B cell (primary cell): ENCODE results near the gene MVB12B. TPM values are rescaled to one million over a fixed set of nuclear protein-coding genes. Genes with fewer than 3 reads are reported as not detected.

Source experiments
- ATAC-seq: fragments of 200-7000 bp; cut with Tn5 transposase; one replicate; pipeline ENCODE4 v1.10.0; 2021; ENCODE audit warnings: low read depth, mild to moderate bottlenecking, moderate number of reproducible peaks, moderate library complexity
- CTCF ChIA-PET: fragments of 350-600 bp; sonication (Branson Sonifier 250); formaldehyde crosslinking; loops from one replicate; lab custom pipeline; 2021; ENCODE audit warnings: antibody characterized with exemption, inconsistent platforms; lab: Charles Lee
- POLR2A ChIA-PET: fragments of 350-600 bp; sonication (Branson Sonifier 250); formaldehyde crosslinking; loops from one replicate; lab custom pipeline; 2021; ENCODE audit warnings: antibody characterized with exemption; lab: Charles Lee
- DNase-seq: peaks from one replicate; pipeline ENCODE4 v3.0.0; 2013
- H2AFZ ChIP-seq: 2 replicates; pipeline ENCODE4 v1.6.1; 2012; ENCODE audit warnings: mild to moderate bottlenecking, low read depth, low read length; ENCODE audit not compliant: insufficient read depth, poor library complexity, severe bottlenecking
- H3K27ac ChIP-seq, 2 donors: 1 replicate in 1 of 2; 2 replicates in 1 of 2; pipeline ENCODE4 v1.5.1; 2012 to 2013; ENCODE audit warnings: low read length in 2 of 2, mild to moderate bottlenecking in 2 of 2, moderate library complexity in 1 of 2
- H3K27me3 ChIP-seq, 4 experiments: fragments of 200-600 bp in 1 of 4; sonication (generic) in 1 of 4; replicated peaks in 1 of 4; 1 replicate in 2 of 4; 2 replicates in 2 of 4; pipeline versions ENCODE4 v1.6.1 to v1.7.0; 2013 to 2016; ENCODE audit warnings: low read length in 3 of 4, mild to moderate bottlenecking in 2 of 4, mixed read lengths in 1 of 4, moderate library complexity in 1 of 4; ENCODE audit not compliant: insufficient read depth in 4 of 4, control insufficient read depth in 3 of 4; ENCODE audit errors: control extremely low read depth in 1 of 4
- H3K36me3 ChIP-seq, 2 experiments: replicated peaks in 1 of 2; 1 replicate in 1 of 2; 2 replicates in 1 of 2; pipeline versions ENCODE4 v1.6.1 to v1.7.1; 2013; ENCODE audit warnings: low read length in 1 of 2; ENCODE audit not compliant: insufficient read depth in 2 of 2, control insufficient read depth in 1 of 2; ENCODE audit errors: control extremely low read depth in 1 of 2, extremely low read depth in 1 of 2
- H3K4me1 ChIP-seq, 2 donors: fragments of 200-600 bp in 1 of 2; sonication (generic) in 1 of 2; 1 replicate in 1 of 2; 2 replicates in 1 of 2; pipeline versions ENCODE4 v1.5.1 to v1.6.1; 2013 to 2017; ENCODE audit warnings: low read length in 2 of 2; ENCODE audit not compliant: control insufficient read depth in 2 of 2, insufficient read depth in 2 of 2
- H3K4me2 ChIP-seq: replicated peaks from 2 replicates; pipeline ENCODE3; 2012; ENCODE audit warnings: mild to moderate bottlenecking, low read depth, low read length; ENCODE audit not compliant: poor library complexity, severe bottlenecking
- H3K4me3 ChIP-seq, 5 experiments: fragments of 200-600 bp in 1 of 5; sonication (generic) in 1 of 5; 1 replicate in 3 of 5; 2 replicates in 2 of 5; pipeline versions ENCODE4 v1.5.1 to v1.7.0; 2011 to 2016; ENCODE audit warnings: low read length in 4 of 5, mild to moderate bottlenecking in 4 of 5, low read depth in 2 of 5, control low read depth in 1 of 5, moderate library complexity in 1 of 5; ENCODE audit not compliant: insufficient read depth in 1 of 5; ENCODE audit errors: control extremely low read depth in 1 of 5, extremely low read depth in 1 of 5
- H3K79me2 ChIP-seq: fragments of 200-600 bp; sonication (generic); one replicate; pipeline ENCODE4 v1.6.0; 2016; ENCODE audit warnings: low read length; ENCODE audit not compliant: control insufficient read depth, insufficient read depth
- H3K9ac ChIP-seq: fragments of 200-600 bp; sonication (generic); 2 replicates; pipeline ENCODE4 v1.6.1; 2017; ENCODE audit warnings: mild to moderate bottlenecking, low read length, moderate library complexity
- H3K9me3 ChIP-seq, 3 donors: one replicate each; pipeline versions ENCODE4 v1.6.1 to v1.7.1; 2013; ENCODE audit warnings: low read length in 2 of 3; ENCODE audit not compliant: control insufficient read depth in 2 of 3, insufficient read depth in 1 of 3; ENCODE audit errors: control extremely low read depth in 1 of 3
- H4K20me1 ChIP-seq: 2 replicates; pipeline ENCODE4 v1.6.0; 2012; ENCODE audit warnings: mild to moderate bottlenecking, low read length; ENCODE audit not compliant: insufficient read depth, control insufficient read depth, poor library complexity, severe bottlenecking
- H3K27ac Mint-ChIP-seq: one replicate; pipeline ENCODE4 v1.8.0; 2021; ENCODE audit warnings: mixed read lengths
- H3K27me3 Mint-ChIP-seq: one replicate; pipeline ENCODE4 v1.8.0; 2021; ENCODE audit warnings: mixed read lengths
- H3K4me1 Mint-ChIP-seq: one replicate; pipeline ENCODE4 v1.8.0; 2021; ENCODE audit warnings: mixed read lengths
- H3K4me3 Mint-ChIP-seq: one replicate; pipeline ENCODE4 v1.8.0; 2021; ENCODE audit warnings: mixed read lengths
- H3K9me3 Mint-ChIP-seq: one replicate; pipeline ENCODE4 v1.8.0; 2022; ENCODE audit warnings: mixed read lengths; ENCODE audit not compliant: insufficient read depth
- EZH2 ChIP-seq: IDR thresholded peaks from 2 replicates; pipeline ENCODE4 v1.6.1; 2012; ENCODE audit warnings: borderline replicate concordance, low read depth, mild to moderate bottlenecking, moderate library complexity, low read length; ENCODE audit not compliant: insufficient read depth, poor library complexity, severe bottlenecking
- WGBS: methylation state at CpG from one replicate; pipeline ENCODE4 v1.1.5; 2013; ENCODE audit warnings: missing lambda C conversion rate; ENCODE audit not compliant: insufficient coverage; 5-methylcytosine and 5-hydroxymethylcytosine counted together
- intact Hi-C: fragments of 100-400 bp; cut with micrococcal nuclease; formaldehyde crosslinking; loops from one replicate; pipeline ENCODE4 v1.10.0; 2022
- polyA plus RNA-seq: library from polyadenylated mRNA; depleted of rRNA; stranded (reverse); fragments of >200 nt; gene quantifications from 2 replicates; pipeline ENCODE4 v1.2.3, GENCODE V29; 2012
- total RNA-seq, 2 donors: library from RNA; stranded (reverse); fragments of 120-200 nt in 1 of 2; gene quantifications; 1 replicate in 1 of 2; 2 replicates in 1 of 2; pipeline versions ENCODE4 v1.2.3 to v1.2.4, GENCODE V29; 2013 to 2022
- TF ChIP-seq, protein P1 (sequence below): fragments of 200-600 bp; IDR thresholded peaks from one replicate; pipeline ENCODE4 v1.8.0; 2022; ENCODE audit warnings: antibody characterized with exemption, mild to moderate bottlenecking

Gene MVB12B
- total and polyA plus RNA-seq, 2 donors (not counting 1 experiment from before 2014, with no cell fraction given), result 1.2 to 9.8 TPM

DNA sequence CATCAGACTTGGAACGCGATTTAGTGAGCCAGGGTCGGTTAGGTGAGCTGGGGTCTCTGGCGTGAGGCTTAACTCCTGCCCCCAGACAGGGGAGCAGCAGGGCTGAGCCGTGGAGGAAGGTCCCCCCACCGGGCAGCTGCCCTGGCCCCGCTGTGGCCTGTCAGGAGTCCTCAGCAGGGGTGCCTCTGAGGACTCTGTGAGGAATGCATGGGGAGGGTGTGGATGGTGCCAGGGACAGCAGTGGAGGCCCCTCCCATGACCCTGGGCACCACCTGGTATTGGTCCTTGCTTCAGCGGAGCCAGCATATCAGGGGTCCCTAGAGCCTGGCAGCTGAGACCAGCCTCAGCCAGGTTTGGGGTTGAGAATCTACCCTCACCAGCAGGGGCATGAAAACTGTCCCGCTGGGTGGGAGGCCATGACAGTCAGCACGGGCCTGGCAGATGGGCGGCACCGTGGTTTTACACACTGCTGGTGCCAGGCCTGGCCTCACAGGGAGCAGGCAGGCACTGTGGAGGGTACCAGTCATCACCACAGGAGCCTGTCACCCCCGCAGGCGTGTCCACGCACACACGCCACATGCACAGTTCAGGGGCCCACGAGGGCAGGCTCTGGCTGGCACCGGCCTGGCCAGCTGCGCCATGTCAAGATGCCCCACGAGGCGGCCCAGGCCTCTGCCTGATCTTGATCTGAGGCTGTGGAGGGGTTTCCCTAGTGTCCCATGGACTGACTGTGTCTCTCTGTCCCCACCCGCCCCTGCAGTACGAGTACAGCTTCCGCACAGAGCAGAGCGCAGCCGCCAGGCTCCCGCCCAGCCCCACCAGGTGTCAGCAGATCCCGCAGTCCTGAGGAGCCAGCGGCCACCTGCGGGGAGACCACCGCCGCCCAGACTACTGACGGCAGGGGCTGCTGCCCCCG lies 176.0 kb downstream of the MVB12B start:
- peaks cover 10% of the 10 kb centered on the region for H4K20me1 ChIP-seq
- no peak overlapping the region for H3K4me3 ChIP-seq
- Mint-ChIP-seq H3K4me3 (no peak overlapping the region), H3K9me3 (no peaks in the 10 kb centered on the region), H3K27ac (no peak overlapping the region), H3K4me1 (peaks cover 12% of the 10 kb centered on the region), H3K27me3 (peaks cover 7% of the 10 kb centered on the region)
- POLR2A ChIA-PET, result no interaction called here
- TF ChIP-seq, protein P1, sequence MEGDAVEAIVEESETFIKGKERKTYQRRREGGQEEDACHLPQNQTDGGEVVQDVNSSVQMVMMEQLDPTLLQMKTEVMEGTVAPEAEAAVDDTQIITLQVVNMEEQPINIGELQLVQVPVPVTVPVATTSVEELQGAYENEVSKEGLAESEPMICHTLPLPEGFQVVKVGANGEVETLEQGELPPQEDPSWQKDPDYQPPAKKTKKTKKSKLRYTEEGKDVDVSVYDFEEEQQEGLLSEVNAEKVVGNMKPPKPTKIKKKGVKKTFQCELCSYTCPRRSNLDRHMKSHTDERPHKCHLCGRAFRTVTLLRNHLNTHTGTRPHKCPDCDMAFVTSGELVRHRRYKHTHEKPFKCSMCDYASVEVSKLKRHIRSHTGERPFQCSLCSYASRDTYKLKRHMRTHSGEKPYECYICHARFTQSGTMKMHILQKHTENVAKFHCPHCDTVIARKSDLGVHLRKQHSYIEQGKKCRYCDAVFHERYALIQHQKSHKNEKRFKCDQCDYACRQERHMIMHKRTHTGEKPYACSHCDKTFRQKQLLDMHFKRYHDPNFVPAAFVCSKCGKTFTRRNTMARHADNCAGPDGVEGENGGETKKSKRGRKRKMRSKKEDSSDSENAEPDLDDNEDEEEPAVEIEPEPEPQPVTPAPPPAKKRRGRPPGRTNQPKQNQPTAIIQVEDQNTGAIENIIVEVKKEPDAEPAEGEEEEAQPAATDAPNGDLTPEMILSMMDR, result no peak
- no peak for TF ChIP-seq EZH2
- CTCF ChIA-PET, result interaction anchor here (0.7 to 14.6 kb wide), 11 partner anchors 8 to 105 kb away, joined by 3 to 420 read pairs (median 6); no protein-coding TSS in a partner anchor
- H3K36me3 ChIP-seq, result no peaks in the 10 kb centered on the region
- ATAC-seq, result no peak
- H3K9me3 ChIP-seq, result peaks cover 0 to 3% (median 0%) of the 10 kb centered on the region in 3 donors
- H3K9ac ChIP-seq, result no peak overlapping the region
- H3K4me2 ChIP-seq, result no peak overlapping the region
- DNase-seq, result no peak
- peaks cover 14 to 21% of the 10 kb centered on the region in 2 donors for H3K4me1 ChIP-seq
- H2AFZ ChIP-seq, result no peak overlapping the region
- no peak overlapping the region for H3K27ac ChIP-seq
- WGBS, result 90% methylated on average over 32 of the region's 34 CpGs
- intact Hi-C loops, result no loop called here
- H3K27me3 ChIP-seq, result peaks cover 0 to 35% (median 11%) of the 10 kb centered on the region in 4 experiments
- no peaks in the 10 kb centered on the region for H3K79me2 ChIP-seq
